Measurements from ENCODE around the gene TPK1. TPM values are rescaled to one million over a fixed set of nuclear protein-coding genes. Genes with fewer than 3 reads are reported as not detected.
"Not testable (repeated sequence)": the region's sequence is repeated elsewhere in the genome, so short reads cannot be mapped to it uniquely, and the experiment has no call there.

TPK1 gene
- total RNA-seq, 1 donor from 2014 or later: 0.77 TPM

- Mint-ChIP-seq H3K27me3 (ENCODE audit: unreplicated experiment) (peaks cover 1% of the 10 kb centered on the region), H3K4me1 (ENCODE audit: unreplicated experiment) (no peaks in the 10 kb centered on the region), H3K4me3 (ENCODE audit: unreplicated experiment) (no peak overlapping the region), H3K9me3 (ENCODE audit: unreplicated experiment) (no peaks in the 10 kb centered on the region), H3K36me3 (ENCODE audit: low read depth, unreplicated experiment) (no peaks in the 10 kb centered on the region), H3K27ac (ENCODE audit: unreplicated experiment) (no peak overlapping the region)
- no peak for DNase-seq (ENCODE audit: low spot score)
- TF ChIP-seq CTCF (IDR thresholded peaks at IDR 0.05; ENCODE audit: unreplicated experiment): no peak
Observed at GRCh38 chr7:144805627-144806239, 30.1 kb downstream of the TPK1 start.

- H3K9me3 Mint-ChIP-seq (ENCODE audit: unreplicated experiment): not testable (repeated sequence)
Observed at GRCh38 chr7:144800678-144801436, 35.0 kb downstream of the TPK1 start.

GRCh38 chr7:144796919-144797318 lies 38.9 kb downstream of the TPK1 start:
- Mint-ChIP-seq H3K27ac (ENCODE audit: unreplicated experiment) (no peak overlapping the region), H3K4me1 (ENCODE audit: unreplicated experiment) (no peaks in the 10 kb centered on the region), H3K4me3 (ENCODE audit: unreplicated experiment) (no peak overlapping the region), H3K27me3 (ENCODE audit: unreplicated experiment) (peaks cover 2% of the 10 kb centered on the region), H3K36me3 (ENCODE audit: low read depth, unreplicated experiment) (no peaks in the 10 kb centered on the region), H3K9me3 (ENCODE audit: unreplicated experiment) (no peaks in the 10 kb centered on the region)
- no peak for DNase-seq (ENCODE audit: low spot score)
- TF ChIP-seq CTCF (IDR thresholded peaks at IDR 0.05; ENCODE audit: unreplicated experiment): no peak

More at GRCh38 chr7:144800678-144801436, 35.0 kb downstream of the TPK1 start:
- DNase-seq (ENCODE audit: low spot score); H3K36me3 Mint-ChIP-seq (ENCODE audit: low read depth, unreplicated experiment); H3K4me1 Mint-ChIP-seq (ENCODE audit: unreplicated experiment); H3K4me3 Mint-ChIP-seq (ENCODE audit: unreplicated experiment); H3K27me3 Mint-ChIP-seq (ENCODE audit: unreplicated experiment); H3K27ac Mint-ChIP-seq (ENCODE audit: unreplicated experiment): not testable (repeated sequence)

GRCh38 chr7:144792050-144792449 lies 43.8 kb downstream of the TPK1 start:
- Mint-ChIP-seq H3K27ac (ENCODE audit: unreplicated experiment) (no peak overlapping the region), H3K4me3 (ENCODE audit: unreplicated experiment) (no peak overlapping the region), H3K27me3 (ENCODE audit: unreplicated experiment) (peaks cover 4% of the 10 kb centered on the region), H3K9me3 (ENCODE audit: unreplicated experiment) (no peaks in the 10 kb centered on the region), H3K36me3 (ENCODE audit: low read depth, unreplicated experiment) (no peaks in the 10 kb centered on the region), H3K4me1 (ENCODE audit: unreplicated experiment) (no peaks in the 10 kb centered on the region)
- no peak for TF ChIP-seq CTCF (IDR thresholded peaks at IDR 0.05; ENCODE audit: unreplicated experiment)
- no peak for DNase-seq (ENCODE audit: low spot score)

GRCh38 chr7:144791488-144791887 lies 44.4 kb downstream of the TPK1 start:
- Mint-ChIP-seq H3K27ac (ENCODE audit: unreplicated experiment) (no peak overlapping the region), H3K36me3 (ENCODE audit: low read depth, unreplicated experiment) (no peaks in the 10 kb centered on the region)

More at GRCh38 chr7:144791488-144791887, 44.4 kb downstream of the TPK1 start:
- H3K9me3 Mint-ChIP-seq (ENCODE audit: unreplicated experiment): no peaks in the 10 kb centered on the region
- H3K4me3 Mint-ChIP-seq (ENCODE audit: unreplicated experiment): no peak overlapping the region
- TF ChIP-seq CTCF (IDR thresholded peaks at IDR 0.05; ENCODE audit: unreplicated experiment): no peak
- no peak for DNase-seq (ENCODE audit: low spot score)
- no peaks in the 10 kb centered on the region for H3K4me1 Mint-ChIP-seq (ENCODE audit: unreplicated experiment)
- H3K27me3 Mint-ChIP-seq (ENCODE audit: unreplicated experiment): peaks cover 4% of the 10 kb centered on the region
